HL-60 (cell line): ENCODE measurements around the gene CAMTA1.
"Not testable (repeated sequence)": the region's sequence is repeated elsewhere in the genome, so short reads cannot be mapped to it uniquely, and the experiment has no call there.

Source experiments
- DNase-seq, 2 experiments: peaks; one replicate each; pipeline ENCODE4 v3.0.0-alpha.2; 2010 to 2020; ENCODE audit warnings: low read depth in 1 of 2, low spot score in 1 of 2
- H3K27ac ChIP-seq: fragments of 250-450 bp; sonication (Bioruptor Pico); replicated peaks from 2 replicates; pipeline ENCODE4 v1.5.1; 2020; ENCODE audit warnings: mild to moderate bottlenecking, moderate library complexity
- H3K27me3 ChIP-seq: fragments of 250-450 bp; sonication (Bioruptor Pico); 2 replicates; pipeline ENCODE4 v1.5.1; 2021; ENCODE audit warnings: mild to moderate bottlenecking, moderate library complexity; ENCODE audit not compliant: insufficient read depth, poor library complexity, severe bottlenecking
- H3K4me3 ChIP-seq: replicated peaks from 2 replicates; pipeline ENCODE4 v1.5.1; 2011; ENCODE audit warnings: mild to moderate bottlenecking, control low read depth, low read length; ENCODE audit not compliant: insufficient read depth
- GABPA ChIP-seq: IDR thresholded peaks from 2 replicates; pipeline ENCODE4 v1.6.1; 2012; ENCODE audit warnings: low read depth
- POLR2AphosphoS5 ChIP-seq: IDR thresholded peaks from 2 replicates; pipeline ENCODE4 v1.6.1; 2012; ENCODE audit warnings: low read depth
- SPI1 ChIP-seq: IDR thresholded peaks from 2 replicates; pipeline ENCODE4 v1.6.1; 2012; ENCODE audit warnings: low read depth, mild to moderate bottlenecking, borderline replicate concordance
- TF ChIP-seq, protein P1 (sequence below): IDR thresholded peaks from 2 replicates; pipeline ENCODE4 v1.6.1; 2012; ENCODE audit warnings: low read depth; ENCODE audit not compliant: insufficient replicate concordance
- TF ChIP-seq, protein P2 (sequence below): IDR thresholded peaks from one replicate; pipeline ENCODE4 v1.5.1; 2011; ENCODE audit warnings: low read length, control low read depth, inconsistent platforms; ENCODE audit not compliant: insufficient read depth

The CAMTA1 gene

DNA sequence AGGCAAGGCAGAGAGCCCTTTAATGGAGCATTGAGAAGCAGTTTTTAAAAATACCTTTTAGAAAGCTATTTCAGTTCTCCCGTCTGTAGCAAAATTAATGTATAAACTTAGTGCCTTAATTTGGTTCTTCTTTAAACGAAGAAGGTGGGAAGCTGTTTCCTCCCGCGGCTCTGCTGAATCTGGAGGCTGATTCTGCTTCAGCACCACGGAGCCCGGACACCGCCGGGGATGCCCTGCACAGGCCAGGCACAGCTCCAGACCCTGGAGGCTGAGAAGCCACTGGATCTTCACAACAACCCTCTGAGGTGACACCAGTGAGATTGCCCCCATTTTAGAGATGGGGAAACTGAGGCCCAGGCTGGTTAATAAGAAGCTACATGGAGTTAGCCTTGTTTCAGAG lies 810.1 kb downstream of the CAMTA1 start:
- Histone ChIP-seq H3K27me3 (no peaks in the 10 kb centered on the region), H3K4me3 (no peak overlapping the region), H3K27ac (no peak overlapping the region)
- DNase-seq = no peak
- TF ChIP-seq GABPA (no peak), SPI1 (no peak), POLR2AphosphoS5 (no peak)
- TF ChIP-seq, protein P1, sequence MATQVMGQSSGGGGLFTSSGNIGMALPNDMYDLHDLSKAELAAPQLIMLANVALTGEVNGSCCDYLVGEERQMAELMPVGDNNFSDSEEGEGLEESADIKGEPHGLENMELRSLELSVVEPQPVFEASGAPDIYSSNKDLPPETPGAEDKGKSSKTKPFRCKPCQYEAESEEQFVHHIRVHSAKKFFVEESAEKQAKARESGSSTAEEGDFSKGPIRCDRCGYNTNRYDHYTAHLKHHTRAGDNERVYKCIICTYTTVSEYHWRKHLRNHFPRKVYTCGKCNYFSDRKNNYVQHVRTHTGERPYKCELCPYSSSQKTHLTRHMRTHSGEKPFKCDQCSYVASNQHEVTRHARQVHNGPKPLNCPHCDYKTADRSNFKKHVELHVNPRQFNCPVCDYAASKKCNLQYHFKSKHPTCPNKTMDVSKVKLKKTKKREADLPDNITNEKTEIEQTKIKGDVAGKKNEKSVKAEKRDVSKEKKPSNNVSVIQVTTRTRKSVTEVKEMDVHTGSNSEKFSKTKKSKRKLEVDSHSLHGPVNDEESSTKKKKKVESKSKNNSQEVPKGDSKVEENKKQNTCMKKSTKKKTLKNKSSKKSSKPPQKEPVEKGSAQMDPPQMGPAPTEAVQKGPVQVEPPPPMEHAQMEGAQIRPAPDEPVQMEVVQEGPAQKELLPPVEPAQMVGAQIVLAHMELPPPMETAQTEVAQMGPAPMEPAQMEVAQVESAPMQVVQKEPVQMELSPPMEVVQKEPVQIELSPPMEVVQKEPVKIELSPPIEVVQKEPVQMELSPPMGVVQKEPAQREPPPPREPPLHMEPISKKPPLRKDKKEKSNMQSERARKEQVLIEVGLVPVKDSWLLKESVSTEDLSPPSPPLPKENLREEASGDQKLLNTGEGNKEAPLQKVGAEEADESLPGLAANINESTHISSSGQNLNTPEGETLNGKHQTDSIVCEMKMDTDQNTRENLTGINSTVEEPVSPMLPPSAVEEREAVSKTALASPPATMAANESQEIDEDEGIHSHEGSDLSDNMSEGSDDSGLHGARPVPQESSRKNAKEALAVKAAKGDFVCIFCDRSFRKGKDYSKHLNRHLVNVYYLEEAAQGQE = peak; percentile 82
- TF ChIP-seq, protein P2, sequence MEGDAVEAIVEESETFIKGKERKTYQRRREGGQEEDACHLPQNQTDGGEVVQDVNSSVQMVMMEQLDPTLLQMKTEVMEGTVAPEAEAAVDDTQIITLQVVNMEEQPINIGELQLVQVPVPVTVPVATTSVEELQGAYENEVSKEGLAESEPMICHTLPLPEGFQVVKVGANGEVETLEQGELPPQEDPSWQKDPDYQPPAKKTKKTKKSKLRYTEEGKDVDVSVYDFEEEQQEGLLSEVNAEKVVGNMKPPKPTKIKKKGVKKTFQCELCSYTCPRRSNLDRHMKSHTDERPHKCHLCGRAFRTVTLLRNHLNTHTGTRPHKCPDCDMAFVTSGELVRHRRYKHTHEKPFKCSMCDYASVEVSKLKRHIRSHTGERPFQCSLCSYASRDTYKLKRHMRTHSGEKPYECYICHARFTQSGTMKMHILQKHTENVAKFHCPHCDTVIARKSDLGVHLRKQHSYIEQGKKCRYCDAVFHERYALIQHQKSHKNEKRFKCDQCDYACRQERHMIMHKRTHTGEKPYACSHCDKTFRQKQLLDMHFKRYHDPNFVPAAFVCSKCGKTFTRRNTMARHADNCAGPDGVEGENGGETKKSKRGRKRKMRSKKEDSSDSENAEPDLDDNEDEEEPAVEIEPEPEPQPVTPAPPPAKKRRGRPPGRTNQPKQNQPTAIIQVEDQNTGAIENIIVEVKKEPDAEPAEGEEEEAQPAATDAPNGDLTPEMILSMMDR = no peak

DNA sequence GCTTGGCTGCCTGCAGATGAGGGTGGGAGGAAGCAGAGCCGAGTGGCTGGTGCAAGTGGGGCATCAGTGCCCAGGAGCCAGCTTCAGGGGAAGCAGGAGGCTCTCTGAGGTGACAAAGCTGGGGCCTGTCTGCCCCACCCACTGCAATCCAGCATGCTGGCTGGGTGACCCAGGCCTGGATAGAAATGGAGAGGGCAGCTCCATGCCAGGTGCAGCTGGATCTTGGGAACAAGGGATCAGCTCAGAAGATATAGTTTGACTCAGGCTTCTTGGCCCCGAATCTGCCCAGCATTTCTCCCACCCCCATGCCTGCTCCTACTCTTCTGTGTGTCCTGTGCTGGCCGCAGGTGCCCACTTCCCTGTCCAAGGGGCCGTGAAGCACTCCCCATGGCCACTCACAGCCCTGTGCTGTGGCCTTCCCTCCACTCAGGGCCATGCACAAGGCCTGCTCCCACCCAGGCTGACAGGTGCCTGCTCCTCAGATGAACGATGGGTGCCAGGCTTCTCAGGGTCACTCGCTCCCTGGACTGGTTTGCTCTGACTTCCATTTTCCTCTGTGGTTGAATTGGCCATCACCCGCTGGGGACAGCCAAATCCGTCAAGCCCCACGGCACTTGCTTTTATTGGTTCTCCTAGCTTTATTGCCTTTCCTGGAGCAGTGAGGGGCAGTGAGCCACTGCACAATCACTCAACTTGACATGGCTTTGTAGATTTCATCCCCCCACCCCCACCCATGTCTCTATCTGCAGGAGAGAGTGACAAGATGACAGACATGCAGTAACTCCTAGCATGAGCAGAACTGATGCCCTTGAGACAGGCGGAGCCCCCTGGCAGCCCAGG lies 811.1 kb downstream of the CAMTA1 start:
- no peak overlapping the region for H3K4me3 ChIP-seq
- H3K27ac ChIP-seq = no peak overlapping the region
- H3K27me3 ChIP-seq = no peaks in the 10 kb centered on the region
- DNase-seq = no peak
- no peak for TF ChIP-seq POLR2AphosphoS5
- TF ChIP-seq, protein P1 = no peak
- TF ChIP-seq, protein P2 = no peak

DNA sequence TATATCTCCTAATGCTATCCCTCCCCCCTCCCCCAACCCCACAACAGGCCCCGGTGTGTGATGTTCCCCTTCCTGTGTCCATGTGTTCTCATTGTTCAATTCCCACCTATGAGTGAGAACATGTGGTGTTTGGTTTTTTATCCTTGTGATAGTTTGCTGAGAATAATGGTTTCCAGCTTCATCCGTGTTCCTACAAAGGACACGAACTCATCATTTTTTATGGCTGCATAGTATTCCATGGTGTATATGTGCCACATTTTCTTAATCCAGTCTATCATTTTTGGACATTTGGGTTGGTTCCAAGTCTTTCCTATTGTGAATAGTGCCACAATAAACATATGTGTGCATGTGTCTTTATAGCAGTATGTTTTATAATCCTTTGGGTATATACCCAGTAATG lies 812.8 kb downstream of the CAMTA1 start:
- not testable (repeated sequence) for H3K4me3 ChIP-seq, H3K27ac ChIP-seq, H3K27me3 ChIP-seq, DNase-seq

DNA sequence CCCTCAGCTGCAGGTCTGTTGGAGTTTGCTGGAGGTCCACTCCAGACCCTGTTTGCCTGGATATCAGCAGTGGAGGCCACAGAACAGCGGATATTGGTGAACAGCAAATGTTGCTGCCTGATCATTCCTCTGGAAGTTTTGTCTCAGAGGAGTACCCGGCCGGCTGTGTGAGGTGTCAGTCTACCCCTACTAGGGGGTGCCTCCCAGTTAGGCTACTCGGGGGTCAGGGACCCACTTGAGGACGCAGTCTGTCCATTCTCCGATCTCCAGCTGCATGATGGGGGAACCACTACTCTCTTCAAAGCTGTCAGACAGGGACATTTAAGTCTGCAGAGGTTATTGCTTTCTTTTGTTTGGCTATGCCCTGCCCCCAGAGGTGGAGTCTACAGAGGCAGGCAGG lies 819.7 kb downstream of the CAMTA1 start:
- H3K27me3 ChIP-seq, DNase-seq, H3K4me3 ChIP-seq, H3K27ac ChIP-seq: not testable (repeated sequence)

DNA sequence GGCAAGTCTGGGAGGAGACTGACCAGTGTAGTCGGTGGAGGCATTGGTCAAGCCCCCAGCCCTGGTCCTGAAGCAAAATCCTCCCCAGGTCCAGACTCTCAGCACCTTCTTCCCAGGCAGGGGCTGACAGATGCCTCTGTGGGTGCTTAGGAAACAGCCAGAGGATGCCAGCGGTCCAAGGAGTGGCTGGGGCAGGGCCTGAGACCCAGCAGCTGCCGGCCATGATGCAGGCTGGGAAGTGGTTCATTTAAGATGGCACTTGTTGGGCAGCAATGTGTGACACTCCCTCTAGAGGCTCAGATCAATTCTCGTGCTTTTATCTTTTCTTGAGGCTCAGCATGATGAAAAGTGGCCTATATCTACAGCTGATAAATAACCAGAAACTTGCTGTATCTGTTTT lies 820.8 kb downstream of the CAMTA1 start:
- Histone ChIP-seq H3K4me3 (no peak overlapping the region), H3K27me3 (no peaks in the 10 kb centered on the region), H3K27ac (no peak overlapping the region)
- TF ChIP-seq, protein P2 = no peak
- TF ChIP-seq, protein P1 = no peak
- no peak for TF ChIP-seq GABPA
- TF ChIP-seq SPI1 = no peak
- TF ChIP-seq POLR2AphosphoS5 = no peak
- DNase-seq = no peak
